Activated gamma-delta T cell treated with Interleukin-2 at 50 U/mL for 16 hours (primary cell): ENCODE results near the gene SKI.

Source experiments
- DNase-seq: peaks from one replicate; pipeline ENCODE4 v3.0.0-alpha.2; 2020

The SKI gene

GRCh38 chr1:2194898-2195673 lies 33.0 kb upstream of the SKI start:
- DNase-seq = peak; percentile 85

DNA sequence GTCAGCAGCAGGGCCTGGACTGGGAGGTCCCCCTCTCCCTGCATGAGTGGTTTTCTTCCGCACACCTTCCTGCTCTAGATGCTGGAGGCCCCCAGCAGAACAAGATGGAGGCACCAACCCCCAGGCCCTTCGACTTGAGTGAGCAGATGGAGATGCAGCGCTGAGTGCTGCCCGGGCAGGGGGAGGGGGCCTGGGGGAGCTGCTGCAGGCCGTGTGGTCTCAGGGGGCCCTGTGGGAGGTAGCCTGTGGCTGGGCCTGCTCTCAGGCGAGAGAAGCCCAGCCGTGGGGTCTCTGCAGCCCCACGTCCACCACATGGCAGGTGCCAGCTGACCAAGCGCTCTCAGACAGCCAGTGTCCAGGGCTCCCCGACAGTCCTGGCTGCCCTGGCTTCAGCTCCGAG lies 32.3 kb upstream of the SKI start:
- DNase-seq = no peak

DNA sequence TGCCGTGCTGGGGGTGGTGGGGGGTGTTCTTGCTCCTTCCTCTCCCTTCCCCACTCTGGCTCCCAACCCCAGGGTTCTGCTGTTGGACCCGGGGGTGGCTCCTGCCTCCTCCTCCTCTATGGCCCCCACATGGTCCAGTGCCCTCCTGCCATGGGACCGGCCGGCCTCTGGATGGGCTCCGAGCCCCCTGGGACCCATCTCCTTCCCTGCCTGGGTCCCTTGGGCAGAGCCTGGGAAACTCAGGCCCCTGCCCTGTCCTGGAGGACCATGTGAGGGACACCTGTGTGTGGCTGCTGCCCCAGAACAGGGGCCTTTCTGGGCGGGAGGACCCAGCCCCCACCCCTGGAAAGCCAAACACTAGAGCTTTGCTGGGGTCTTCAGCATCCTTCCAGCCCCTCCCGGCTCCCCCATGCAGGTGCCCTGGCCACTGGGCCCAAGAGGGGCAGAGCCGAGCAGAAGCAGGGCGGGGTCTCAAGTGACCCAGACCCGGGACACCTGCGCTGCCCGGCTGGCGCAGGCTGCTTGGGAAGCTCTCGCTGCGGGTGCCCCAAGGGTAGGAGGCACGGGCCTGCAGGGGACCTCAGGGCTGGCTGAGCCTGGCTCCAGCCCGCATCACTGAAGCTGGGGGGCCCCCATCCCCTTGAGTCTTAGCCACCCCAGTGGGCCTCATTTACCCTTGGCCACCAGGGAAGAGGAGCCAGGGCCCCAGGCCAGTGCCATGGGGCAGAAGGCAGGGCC lies 31.0 kb upstream of the SKI start:
- DNase-seq = no peak

GRCh38 chr1:2197707-2198165 lies 30.4 kb upstream of the SKI start:
- no peak for DNase-seq

- DNase-seq = no peak
Measured at GRCh38 chr1:2198571-2198970, 29.5 kb upstream of the SKI start.

DNA sequence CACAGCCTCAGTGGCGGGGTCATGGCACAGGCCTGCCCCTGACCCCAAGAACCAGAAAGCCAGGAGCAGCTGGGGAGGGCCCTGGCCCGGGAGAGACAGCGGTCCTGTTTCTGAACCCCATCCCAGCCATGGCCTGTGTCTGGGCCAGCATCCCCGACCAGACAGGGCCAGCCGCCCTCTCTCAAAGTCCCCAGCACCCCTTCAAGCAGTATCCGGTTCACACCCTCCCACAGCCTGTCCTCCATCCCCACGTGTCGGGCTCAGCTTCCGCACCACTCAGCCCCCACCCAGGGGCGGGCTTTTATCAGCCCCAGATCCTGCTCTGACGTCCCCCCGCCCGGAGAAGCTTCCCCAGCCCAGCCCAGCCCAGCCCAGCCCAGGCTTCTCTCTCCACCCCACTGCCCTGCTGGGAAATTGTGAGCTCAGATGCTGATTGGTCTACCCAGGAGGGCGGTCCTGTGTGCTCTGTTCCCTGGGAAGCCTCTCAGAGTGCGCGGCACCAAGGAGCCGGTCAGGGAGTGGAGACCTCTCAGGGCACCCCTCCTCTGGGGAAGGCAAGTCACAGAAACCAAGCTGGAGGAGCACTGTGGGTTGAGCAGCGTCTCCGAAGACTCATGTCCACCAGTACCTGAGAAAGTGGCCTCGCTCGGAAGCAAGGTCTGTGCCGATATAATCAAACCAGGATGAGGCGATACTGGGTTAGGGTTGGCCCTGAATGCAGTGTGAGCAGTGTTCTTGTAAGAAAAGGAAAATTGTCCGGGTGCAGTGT lies 28.9 kb upstream of the SKI start:
- DNase-seq = peak; percentile 81

DNA sequence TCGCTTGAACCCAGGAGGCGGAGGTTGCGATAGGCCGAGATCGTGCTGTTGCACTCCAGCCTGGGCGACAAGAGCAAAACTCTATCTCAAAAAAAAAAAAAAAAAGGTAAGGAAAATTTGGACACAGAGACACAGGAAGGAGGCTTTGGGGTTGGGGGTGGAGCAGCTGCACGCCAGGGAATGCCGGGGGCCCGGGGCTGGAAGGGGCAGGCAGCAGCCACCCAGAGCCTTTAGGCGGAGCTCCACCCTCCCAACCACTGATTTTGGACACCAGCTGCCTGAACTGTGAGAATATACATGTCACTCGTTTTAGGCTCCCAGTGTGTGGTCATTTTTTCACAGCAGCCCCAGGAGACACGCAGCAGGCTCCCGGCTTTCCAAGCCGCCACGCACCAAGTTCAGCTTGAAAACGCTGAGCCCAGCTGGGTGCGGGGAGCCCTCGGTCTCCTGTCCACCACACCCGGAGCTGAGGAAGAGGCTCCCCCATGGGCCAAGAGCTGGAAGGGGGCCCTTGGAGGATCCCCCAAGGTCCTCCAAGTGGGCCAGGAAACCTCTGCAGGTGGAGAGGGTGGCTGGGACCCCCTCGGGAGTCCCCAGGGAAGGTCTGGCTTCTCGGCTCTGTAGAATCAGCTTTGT lies 27.7 kb upstream of the SKI start:
- DNase-seq = no peak

DNA sequence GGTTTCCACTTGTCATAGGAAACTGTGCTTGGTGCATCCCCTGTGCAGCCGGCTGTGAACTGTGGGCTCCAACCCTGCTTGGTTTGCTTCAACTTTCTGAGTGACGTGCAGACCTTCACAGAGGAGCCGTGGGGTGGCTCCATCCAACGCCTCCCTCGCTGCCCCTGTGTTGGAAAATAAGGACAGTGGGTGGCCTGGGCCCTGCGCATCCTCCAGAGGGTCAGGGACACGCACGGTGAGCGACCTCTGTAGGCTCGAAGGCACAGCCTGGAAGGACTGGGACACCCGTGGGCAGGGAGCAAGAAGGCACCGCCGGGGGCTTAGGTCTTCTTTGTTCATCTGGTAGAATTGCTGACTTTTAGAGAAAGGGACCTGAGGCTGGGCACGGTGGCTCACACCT lies 27.1 kb upstream of the SKI start:
- DNase-seq = no peak

GRCh38 chr1:2202008-2202575 lies 26.0 kb upstream of the SKI start:
- no peak for DNase-seq

GRCh38 chr1:2202843-2203601 lies 25.1 kb upstream of the SKI start:
- no peak for DNase-seq

- DNase-seq = no peak
Measured at GRCh38 chr1:2203671-2204414, 24.3 kb upstream of the SKI start.

DNA sequence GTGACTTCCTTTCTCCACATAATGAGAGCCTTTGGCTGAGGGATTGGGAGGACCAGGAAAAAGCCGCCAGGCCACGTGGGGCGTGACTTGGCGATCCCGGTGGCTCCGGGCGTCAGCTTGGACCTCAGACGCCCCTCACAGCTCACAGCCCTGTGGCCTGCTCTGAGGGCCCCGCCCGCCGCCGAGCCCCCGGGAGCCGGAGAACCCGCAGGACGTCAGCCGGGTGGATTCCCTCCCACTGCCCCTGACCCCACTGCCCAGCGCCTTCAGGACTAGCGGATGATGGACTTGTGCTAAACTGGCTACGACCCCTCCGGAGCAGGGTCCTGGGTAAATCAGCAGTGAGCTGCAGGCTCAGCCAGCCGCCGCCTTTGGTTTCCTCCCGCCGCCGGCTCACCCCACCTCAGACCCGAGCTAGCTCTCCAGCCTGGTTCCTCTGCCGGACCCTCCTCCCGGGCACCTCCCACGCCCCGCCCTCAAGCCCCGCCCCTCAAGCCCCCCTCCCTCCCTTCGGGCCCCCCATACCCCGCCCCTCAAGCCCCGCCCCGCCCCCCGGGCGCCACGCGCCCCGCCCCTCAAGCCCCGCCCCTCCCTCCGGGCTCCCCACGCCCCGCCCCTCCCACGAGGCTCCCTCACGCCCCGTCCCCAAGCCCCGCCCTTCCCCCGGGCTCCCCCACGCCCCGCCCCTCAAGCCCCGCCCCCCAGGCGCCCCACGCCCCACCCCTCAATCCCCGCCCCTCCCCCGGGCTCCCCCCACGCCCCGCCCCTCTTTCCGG lies 23.5 kb upstream of the SKI start:
- DNase-seq = no peak

DNA sequence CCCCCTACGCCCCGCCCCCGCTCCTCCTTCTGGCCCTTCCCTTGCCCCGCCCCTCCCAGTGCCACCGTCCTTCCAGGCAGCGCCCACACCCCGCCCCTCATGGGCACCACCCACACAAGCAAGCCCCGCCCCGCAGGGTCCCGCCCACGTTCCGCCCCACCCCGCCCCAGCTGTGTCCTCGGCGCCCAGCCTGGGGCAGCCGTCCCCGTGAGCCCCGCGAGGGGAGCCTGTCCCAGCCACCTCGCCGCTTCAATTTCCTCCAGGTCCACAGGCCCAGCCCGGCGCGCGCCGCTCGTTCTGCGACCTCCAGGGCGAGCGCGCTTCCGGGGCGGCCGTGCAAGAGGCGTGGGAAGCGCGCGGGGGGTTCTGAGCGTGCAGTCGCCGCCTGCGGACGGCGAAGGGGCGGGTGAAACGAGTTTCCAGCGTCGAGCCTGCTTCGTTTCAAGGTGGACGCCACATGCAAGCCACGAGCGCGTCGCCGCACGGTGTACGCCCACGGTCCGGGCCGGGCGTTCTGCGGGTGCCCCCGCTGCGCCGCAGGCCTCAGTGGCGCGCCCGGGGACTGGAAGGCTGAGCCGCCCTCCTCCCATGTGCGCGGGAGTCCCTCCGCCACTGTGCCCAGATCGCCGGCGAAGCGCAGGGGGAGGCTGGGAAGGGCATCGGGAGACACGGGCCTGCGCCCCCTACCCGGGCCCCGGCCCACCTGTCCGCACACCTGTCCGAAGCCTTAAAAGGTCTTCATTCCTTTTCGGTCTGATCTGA lies 22.7 kb upstream of the SKI start:
- peak; percentile 95 for DNase-seq

- DNase-seq = no peak
Measured at GRCh38 chr1:2206813-2207487, 21.2 kb upstream of the SKI start.

- DNase-seq = no peak
Measured at GRCh38 chr1:2208309-2209239, 19.5 kb upstream of the SKI start.

GRCh38 chr1:2209400-2210083 lies 18.6 kb upstream of the SKI start:
- DNase-seq = no peak

DNA sequence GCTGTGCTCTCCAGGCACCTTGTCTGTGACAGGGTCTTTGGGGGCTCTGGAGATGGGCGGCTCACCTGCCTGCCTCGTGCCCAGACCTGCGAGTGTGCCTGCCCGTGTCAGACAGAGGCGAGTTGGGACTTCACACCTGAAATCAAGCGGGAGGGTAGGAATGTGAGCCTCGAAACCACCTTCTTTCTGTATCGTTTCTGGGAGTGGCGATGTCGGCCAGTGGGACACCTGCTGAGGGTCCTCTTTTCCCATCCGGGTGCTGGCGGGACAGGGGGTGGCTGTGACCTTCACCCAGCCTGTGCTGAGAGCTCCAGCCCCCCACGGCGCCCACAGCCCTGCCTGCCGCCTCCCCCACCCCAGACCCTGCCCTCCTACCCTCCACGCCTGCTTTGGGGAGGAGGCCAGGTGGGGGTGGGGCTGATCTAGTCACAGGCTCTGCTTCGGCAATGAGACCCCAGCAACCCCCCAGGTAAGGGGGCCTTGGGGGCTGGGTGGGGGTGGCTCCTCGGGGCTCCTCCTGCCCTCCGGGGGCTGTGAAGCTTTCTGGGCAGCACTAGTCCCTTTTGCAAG lies 17.9 kb upstream of the SKI start:
- no peak for DNase-seq
